OCI-LY1 (cell line): ENCODE measurements around the gene ENPP4.

Source experiments
- H2AFZ ChIP-seq: fragments of 200-600 bp; sonication (generic), shearing (Covaris generic); 2 replicates; pipeline ENCODE4 v1.6.0; 2014; ENCODE audit warnings: antibody characterized with exemption, mild to moderate bottlenecking, low read length
- H3F3A ChIP-seq: fragments of 200-600 bp; sonication (generic), shearing (Covaris generic); 2 replicates; pipeline ENCODE4 v1.6.0; 2014; ENCODE audit warnings: mild to moderate bottlenecking, antibody characterized with exemption, low read length, moderate library complexity; ENCODE audit not compliant: insufficient read depth
- H3K27ac ChIP-seq: fragments of 200-600 bp; sonication (generic); 2 replicates; pipeline ENCODE4 v1.5.1; 2014; ENCODE audit warnings: low read length, mixed run types, mild to moderate bottlenecking, low read depth; ENCODE audit not compliant: poor library complexity, severe bottlenecking
- H3K27me3 ChIP-seq: fragments of 200-600 bp; sonication (generic); 2 replicates; pipeline ENCODE4 v1.6.0; 2014; ENCODE audit warnings: antibody characterized with exemption, mild to moderate bottlenecking, low read length, moderate library complexity; ENCODE audit not compliant: insufficient read depth
- H3K36me3 ChIP-seq: fragments of 200-600 bp; sonication (generic); 2 replicates; pipeline ENCODE4 v1.6.1; 2014; ENCODE audit warnings: mild to moderate bottlenecking, antibody characterized with exemption, low read length, moderate library complexity, mixed read lengths; ENCODE audit not compliant: insufficient read depth
- H3K4me1 ChIP-seq: fragments of 200-600 bp; sonication (generic); 2 replicates; pipeline ENCODE4 v1.5.1; 2014; ENCODE audit warnings: mild to moderate bottlenecking, low read length, moderate library complexity; ENCODE audit not compliant: insufficient read depth, severe bottlenecking
- H3K4me2 ChIP-seq: fragments of 200-600 bp; sonication (generic), shearing (Covaris generic); 2 replicates; pipeline ENCODE4 v1.6.1; 2014; ENCODE audit warnings: low read length
- H3K4me3 ChIP-seq: fragments of 200-600 bp; sonication (generic); 2 replicates; pipeline ENCODE4 v1.5.1; 2014; ENCODE audit warnings: low read length, low read depth, mild to moderate bottlenecking, mixed read lengths; ENCODE audit not compliant: poor library complexity, severe bottlenecking
- H3K79me2 ChIP-seq: fragments of 200-600 bp; shearing (Covaris generic); 2 replicates; pipeline ENCODE4 v1.6.1; 2016; ENCODE audit warnings: mixed run types, low read length, mixed read lengths; ENCODE audit not compliant: insufficient read depth
- H3K9ac ChIP-seq: fragments of 200-600 bp; sonication (generic), shearing (Covaris generic); 2 replicates; pipeline ENCODE4 v1.6.1; 2014; ENCODE audit warnings: mild to moderate bottlenecking, low read length, mixed read lengths
- H3K9me2 ChIP-seq: fragments of 200-600 bp; sonication (generic), shearing (Covaris generic); 2 replicates; pipeline ENCODE4 v1.6.1; 2014; ENCODE audit warnings: low read depth, mild to moderate bottlenecking, low read length, mixed read lengths
- H3K9me3 ChIP-seq: fragments of 200-600 bp; shearing (Covaris generic); 2 replicates; pipeline ENCODE4 v1.6.1; 2014; ENCODE audit warnings: low read length, mixed read lengths
- H4K20me1 ChIP-seq: fragments of 200-600 bp; sonication (generic), shearing (Covaris generic); 2 replicates; pipeline ENCODE4 v1.6.0; 2016; ENCODE audit warnings: mild to moderate bottlenecking, low read length; ENCODE audit not compliant: insufficient read depth
- EZH2 ChIP-seq: fragments of 200-600 bp; sonication (generic), shearing (Covaris generic); IDR thresholded peaks from 2 replicates; pipeline ENCODE4 v1.8.0; 2017; ENCODE audit warnings: borderline replicate concordance, mixed run types, mild to moderate bottlenecking, antibody characterized with exemption, low read length, moderate library complexity, mixed read lengths
- TF ChIP-seq, protein P1 (sequence below): fragments of 200-600 bp; sonication (generic), shearing (Covaris generic); IDR thresholded peaks from 2 replicates; pipeline ENCODE4 v1.5.1; 2017; ENCODE audit warnings: mild to moderate bottlenecking, antibody characterized with exemption, low read length, moderate library complexity, mixed read lengths

Gene ENPP4

DNA sequence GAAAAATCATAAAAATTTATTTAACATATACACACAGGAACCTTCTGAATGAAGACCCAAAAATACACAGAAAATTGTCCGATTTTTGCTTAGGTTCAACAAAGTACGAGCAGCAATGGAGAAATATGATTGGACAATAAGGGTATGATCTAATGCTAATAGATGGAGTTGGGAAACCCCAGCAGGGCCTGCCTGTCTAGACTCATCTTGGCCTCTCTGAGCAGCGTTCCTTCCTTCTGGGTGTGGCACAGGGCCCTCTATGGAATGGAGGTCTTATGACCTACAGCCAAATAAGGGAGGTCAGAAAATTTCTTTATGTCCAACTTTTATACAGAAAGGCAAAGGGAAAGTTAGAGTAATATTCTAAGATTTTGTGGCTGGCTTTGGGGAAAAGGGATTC lies 27.7 kb upstream of the ENPP4 start:
- Histone ChIP-seq H3K9me2 (no peaks in the 10 kb centered on the region), H3K9me3 (peaks cover 3% of the 10 kb centered on the region; the same call in 1 of the 2 replicates), H4K20me1 (no peaks in the 10 kb centered on the region), H3K4me3 (no peak overlapping the region), H3K27me3 (no peaks in the 10 kb centered on the region), H3K4me2 (no peak overlapping the region), H2AFZ (no peak overlapping the region), H3K4me1 (no peaks in the 10 kb centered on the region), H3K9ac (no peak overlapping the region), H3F3A (no peaks in the 10 kb centered on the region), H3K79me2 (no peaks in the 10 kb centered on the region), H3K36me3 (peaks cover 7% of the 10 kb centered on the region), H3K27ac (no peak overlapping the region)
- no peak for TF ChIP-seq EZH2
- TF ChIP-seq, protein P1, sequence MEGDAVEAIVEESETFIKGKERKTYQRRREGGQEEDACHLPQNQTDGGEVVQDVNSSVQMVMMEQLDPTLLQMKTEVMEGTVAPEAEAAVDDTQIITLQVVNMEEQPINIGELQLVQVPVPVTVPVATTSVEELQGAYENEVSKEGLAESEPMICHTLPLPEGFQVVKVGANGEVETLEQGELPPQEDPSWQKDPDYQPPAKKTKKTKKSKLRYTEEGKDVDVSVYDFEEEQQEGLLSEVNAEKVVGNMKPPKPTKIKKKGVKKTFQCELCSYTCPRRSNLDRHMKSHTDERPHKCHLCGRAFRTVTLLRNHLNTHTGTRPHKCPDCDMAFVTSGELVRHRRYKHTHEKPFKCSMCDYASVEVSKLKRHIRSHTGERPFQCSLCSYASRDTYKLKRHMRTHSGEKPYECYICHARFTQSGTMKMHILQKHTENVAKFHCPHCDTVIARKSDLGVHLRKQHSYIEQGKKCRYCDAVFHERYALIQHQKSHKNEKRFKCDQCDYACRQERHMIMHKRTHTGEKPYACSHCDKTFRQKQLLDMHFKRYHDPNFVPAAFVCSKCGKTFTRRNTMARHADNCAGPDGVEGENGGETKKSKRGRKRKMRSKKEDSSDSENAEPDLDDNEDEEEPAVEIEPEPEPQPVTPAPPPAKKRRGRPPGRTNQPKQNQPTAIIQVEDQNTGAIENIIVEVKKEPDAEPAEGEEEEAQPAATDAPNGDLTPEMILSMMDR, result no peak

DNA sequence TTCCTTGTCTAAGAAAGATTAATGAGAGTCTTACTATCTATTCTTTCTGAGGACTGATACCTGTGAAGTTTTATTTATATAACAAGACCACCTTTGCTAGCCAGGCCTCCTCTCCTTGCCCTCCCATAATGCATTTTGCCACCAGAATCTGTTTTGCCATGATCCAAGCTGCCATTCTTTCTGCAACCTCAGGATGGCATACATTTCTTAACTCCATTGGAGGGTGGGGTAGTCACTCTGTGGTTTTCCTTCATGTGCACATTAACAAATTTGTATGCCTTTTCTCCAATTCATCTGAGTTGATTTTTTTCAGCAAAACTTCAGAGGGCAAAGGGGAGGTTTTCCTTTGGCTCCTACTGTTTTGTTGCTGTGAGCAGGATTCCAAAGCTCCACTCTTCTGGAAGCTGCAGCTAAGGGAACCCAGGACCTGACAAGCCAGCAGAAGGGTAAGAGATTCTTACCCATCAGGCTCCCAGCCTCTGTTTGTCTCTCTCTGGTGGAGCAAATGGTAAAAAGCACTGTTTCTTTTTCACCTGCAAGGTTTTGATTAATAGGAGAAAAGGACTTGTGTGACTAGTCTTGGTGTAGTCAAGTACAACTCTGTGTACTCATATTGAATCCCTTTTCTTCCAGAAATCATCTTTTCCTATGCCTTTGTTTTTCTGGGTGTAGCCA lies 26.2 kb upstream of the ENPP4 start:
- H3K36me3 ChIP-seq, result peaks cover 7% of the 10 kb centered on the region
- no peak overlapping the region for H3K27ac ChIP-seq
- H3F3A ChIP-seq, result no peaks in the 10 kb centered on the region
- no peak overlapping the region for H3K4me2 ChIP-seq
- H2AFZ ChIP-seq, result no peak overlapping the region
- H3K4me3 ChIP-seq, result no peak overlapping the region
- H3K9me2 ChIP-seq, result no peaks in the 10 kb centered on the region
- no peaks in the 10 kb centered on the region for H4K20me1 ChIP-seq
- no peaks in the 10 kb centered on the region for H3K27me3 ChIP-seq
- H3K79me2 ChIP-seq, result no peaks in the 10 kb centered on the region
- TF ChIP-seq, protein P1, result peak; percentile 18; the same call in 1 of the 2 replicates
- TF ChIP-seq EZH2, result no peak
- H3K4me1 ChIP-seq, result no peaks in the 10 kb centered on the region
- no peak overlapping the region for H3K9ac ChIP-seq
- peaks cover 3% of the 10 kb centered on the region; the same call in 1 of the 2 replicates for H3K9me3 ChIP-seq

DNA sequence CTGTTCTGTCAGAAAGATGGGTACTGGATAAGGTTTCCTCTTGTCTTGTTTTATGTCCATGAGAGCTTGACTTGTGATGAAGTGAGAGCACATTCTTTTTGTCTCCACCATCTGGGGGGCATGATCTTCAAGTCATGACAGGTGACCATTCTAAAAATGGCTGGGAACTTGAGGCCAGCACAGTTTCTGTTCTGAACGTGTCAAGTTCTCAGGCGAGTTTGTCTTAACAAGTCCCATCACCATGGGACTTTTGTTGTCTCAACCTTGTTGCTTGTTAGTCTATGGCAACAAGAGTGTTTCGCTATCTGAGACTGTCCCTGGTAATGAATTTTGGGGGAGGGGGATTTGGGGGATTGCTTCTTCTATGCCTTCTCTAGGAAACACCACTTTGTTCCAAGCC lies 25.6 kb upstream of the ENPP4 start:
- Histone ChIP-seq H3K36me3 (peaks cover 7% of the 10 kb centered on the region), H3K27ac (no peak overlapping the region), H3K4me1 (no peaks in the 10 kb centered on the region), H3F3A (no peaks in the 10 kb centered on the region), H3K9me2 (no peaks in the 10 kb centered on the region), H3K4me2 (no peak overlapping the region), H3K4me3 (no peak overlapping the region), H3K9me3 (peaks cover 3% of the 10 kb centered on the region; the same call in 1 of the 2 replicates), H3K9ac (no peak overlapping the region), H3K79me2 (no peaks in the 10 kb centered on the region), H2AFZ (no peak overlapping the region), H4K20me1 (no peaks in the 10 kb centered on the region), H3K27me3 (no peaks in the 10 kb centered on the region)
- TF ChIP-seq, protein P1, result no peak
- no peak for TF ChIP-seq EZH2
